ENCODE measurements around the gene MEN1.

The MEN1 gene

DNA sequence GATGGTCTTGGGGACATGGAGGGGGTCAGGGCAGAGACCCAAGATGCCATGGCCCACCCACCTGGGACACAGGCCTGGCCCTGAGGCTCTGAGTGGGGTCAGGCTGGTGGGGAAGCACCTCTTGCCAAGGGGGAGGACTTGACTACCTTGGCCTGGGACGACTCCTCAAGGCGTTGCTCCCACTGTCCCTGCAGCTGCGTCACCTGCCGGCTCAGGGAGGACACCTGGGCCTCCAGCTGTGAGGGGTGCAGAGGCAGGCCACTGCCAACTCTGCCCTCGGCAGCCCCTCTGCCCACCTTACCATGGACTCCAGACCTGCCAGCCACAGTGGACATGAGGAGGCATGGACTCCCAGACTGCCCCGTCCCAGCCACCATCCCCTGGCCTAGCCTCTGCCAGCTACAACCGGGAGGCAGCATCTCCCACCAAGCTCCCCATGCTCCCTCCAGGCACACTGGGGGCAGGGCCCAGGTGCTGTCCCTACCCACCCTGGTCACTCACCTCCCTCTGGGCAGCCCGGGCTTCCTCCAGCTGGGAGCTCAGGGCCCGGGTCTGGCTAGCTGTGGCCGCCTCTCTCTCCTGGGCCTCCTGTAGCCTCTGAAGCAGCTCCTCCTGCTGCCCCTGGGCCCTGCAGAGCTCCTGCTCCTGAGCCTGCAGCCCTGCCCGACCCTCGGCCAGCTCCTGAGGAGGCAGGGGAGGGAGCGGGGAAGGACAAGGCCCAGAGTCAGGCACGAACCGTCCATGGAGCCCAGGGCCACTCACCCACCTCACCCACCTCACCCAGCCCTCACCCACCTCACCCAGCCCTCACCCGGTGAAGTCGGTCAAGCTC, 25.5 kb upstream of the MEN1 start:
- no peak overlapping the region for H3K4me3 ChIP-seq (replicated peaks; ENCODE audit: low read depth, low read length)
- TF ChIP-seq, protein P1, sequence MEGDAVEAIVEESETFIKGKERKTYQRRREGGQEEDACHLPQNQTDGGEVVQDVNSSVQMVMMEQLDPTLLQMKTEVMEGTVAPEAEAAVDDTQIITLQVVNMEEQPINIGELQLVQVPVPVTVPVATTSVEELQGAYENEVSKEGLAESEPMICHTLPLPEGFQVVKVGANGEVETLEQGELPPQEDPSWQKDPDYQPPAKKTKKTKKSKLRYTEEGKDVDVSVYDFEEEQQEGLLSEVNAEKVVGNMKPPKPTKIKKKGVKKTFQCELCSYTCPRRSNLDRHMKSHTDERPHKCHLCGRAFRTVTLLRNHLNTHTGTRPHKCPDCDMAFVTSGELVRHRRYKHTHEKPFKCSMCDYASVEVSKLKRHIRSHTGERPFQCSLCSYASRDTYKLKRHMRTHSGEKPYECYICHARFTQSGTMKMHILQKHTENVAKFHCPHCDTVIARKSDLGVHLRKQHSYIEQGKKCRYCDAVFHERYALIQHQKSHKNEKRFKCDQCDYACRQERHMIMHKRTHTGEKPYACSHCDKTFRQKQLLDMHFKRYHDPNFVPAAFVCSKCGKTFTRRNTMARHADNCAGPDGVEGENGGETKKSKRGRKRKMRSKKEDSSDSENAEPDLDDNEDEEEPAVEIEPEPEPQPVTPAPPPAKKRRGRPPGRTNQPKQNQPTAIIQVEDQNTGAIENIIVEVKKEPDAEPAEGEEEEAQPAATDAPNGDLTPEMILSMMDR (IDR thresholded peaks at IDR 0.05; ENCODE audit: low read depth, low read length, missing control alignments), result no peak
- DNase-seq (ENCODE audit: extremely low read depth, low read depth), result no peak

DNA sequence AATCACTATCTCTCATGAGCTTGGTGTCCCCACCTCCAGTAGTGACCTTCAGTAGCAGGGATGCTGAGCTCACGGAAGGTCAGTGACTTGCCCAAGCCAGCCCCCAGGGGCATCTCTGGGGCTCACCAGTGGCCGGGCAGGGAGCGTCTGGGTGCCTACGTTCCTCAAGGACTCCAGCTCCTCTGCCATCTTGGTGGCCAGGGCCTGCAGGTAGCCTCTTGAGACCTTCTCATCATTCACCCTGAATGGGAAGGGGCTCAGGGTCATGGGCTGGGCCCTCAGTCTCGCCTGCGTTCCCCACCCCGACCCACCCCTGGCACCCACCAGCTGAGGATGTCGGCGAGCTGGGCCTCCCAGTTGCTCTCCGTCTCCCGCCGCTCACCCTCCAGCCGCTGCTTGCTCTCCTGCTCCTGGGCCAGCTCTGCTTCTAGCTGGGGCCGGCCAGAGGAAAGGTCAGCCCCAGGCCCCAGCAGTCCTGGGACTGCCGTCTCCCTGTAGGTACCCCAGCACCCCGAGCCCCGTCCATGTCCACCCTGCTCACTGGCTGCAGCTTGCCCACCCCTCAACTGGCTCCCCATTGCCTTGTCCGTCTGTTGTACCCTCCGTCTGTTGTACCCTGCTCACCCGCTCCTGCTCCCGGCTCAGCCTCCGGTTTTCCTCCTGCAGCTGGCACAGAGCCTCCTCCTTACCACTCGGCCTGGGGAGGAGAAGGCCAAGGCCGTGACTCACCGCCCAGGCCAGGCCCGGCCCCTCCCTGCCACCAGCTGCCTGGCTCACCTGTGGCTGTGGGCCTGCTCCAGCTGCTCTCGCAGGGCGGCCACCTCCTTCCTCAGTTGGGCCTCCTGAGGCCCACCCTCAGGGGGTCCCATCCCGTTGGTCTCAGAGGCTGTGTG, 24.6 kb upstream of the MEN1 start:
- no peak overlapping the region for H3K4me3 ChIP-seq (replicated peaks; ENCODE audit: low read depth, low read length)
- TF ChIP-seq, protein P1 (IDR thresholded peaks at IDR 0.05; ENCODE audit: low read depth, low read length, missing control alignments), result no peak
- no peak for DNase-seq (ENCODE audit: extremely low read depth, low read depth)

DNA sequence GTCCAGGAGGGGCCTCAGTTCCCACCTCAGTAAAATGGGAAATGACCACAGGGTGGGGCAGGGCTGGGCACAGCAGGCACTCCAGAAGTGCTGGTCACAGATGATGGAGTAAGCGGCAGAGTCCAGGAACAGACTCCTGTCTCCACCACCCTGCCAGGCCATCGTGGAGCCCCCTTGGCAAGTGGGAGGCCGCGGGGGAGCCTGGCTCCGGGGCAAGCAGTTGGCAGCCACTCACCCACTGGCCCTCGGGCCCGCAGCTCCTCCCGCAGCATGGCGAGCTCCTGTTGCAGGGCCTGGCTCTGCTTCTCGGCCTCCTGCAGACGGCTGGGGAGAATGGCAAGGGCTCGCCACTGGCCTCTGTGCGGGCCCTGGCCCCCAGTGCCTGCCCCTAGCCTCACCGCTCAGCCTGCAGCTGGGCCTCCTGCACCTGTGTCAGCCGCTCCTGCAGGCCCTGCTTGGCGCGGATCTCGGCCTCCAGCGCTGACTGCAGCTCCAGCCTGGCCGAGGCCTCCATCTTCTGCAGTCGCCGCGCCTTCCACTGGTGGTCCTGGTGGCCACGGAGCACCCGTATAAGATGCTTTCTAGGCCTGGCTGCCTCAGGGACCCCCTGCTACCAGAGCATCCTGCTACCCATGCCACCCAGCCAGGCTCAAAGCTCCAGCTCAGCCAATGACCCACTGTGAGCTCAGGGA, 23.8 kb upstream of the MEN1 start:
- no peak for DNase-seq (ENCODE audit: extremely low read depth, low read depth)
- H3K4me3 ChIP-seq (replicated peaks; ENCODE audit: low read depth, low read length), result no peak overlapping the region
- TF ChIP-seq, protein P1 (IDR thresholded peaks at IDR 0.05; ENCODE audit: low read depth, low read length, missing control alignments), result no peak

DNA sequence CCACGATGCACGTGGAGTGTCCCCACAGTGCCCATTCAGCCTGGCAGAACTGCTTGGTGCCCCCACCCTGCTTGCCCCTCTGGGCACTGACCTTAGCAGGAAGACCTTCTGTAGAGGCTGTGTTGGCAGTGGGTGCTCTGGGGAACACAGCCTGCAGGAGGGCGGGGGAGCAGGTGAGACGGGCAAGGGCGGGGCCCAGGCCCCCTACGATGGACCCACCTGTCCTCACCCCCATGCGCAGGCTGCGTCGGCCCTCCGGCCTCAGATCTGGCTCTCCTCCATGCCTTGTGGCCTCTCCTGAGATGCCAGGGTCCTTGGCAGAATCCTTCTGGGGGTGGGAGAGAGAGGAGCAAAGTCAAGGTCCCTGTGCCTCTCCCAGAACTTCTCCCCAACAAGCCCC, 23.2 kb upstream of the MEN1 start:
- H3K4me3 ChIP-seq (replicated peaks; ENCODE audit: low read depth, low read length), result no peak overlapping the region
- no peak for DNase-seq (ENCODE audit: extremely low read depth, low read depth)
- TF ChIP-seq, protein P1 (IDR thresholded peaks at IDR 0.05; ENCODE audit: low read depth, low read length, missing control alignments), result no peak

DNA sequence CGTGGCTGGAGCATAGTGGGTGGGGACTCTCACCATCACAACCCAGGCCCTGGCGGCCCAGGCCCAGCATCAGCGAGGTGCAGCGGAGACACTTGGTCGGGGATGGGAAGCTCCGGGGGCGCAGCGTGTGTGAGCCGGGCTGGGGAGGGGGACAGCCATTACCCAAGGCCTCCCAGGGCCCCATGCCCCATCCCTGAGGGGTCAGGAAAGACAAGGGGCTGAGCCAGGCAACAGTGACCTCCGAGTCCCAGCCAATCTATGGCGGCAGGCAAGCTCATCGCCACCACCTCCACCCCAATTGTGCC, 22.8 kb upstream of the MEN1 start:
- TF ChIP-seq, protein P1 (IDR thresholded peaks at IDR 0.05; ENCODE audit: low read depth, low read length, missing control alignments), result no peak
- no peak for DNase-seq (ENCODE audit: extremely low read depth, low read depth)
- H3K4me3 ChIP-seq (replicated peaks; ENCODE audit: low read depth, low read length), result no peak overlapping the region

DNA sequence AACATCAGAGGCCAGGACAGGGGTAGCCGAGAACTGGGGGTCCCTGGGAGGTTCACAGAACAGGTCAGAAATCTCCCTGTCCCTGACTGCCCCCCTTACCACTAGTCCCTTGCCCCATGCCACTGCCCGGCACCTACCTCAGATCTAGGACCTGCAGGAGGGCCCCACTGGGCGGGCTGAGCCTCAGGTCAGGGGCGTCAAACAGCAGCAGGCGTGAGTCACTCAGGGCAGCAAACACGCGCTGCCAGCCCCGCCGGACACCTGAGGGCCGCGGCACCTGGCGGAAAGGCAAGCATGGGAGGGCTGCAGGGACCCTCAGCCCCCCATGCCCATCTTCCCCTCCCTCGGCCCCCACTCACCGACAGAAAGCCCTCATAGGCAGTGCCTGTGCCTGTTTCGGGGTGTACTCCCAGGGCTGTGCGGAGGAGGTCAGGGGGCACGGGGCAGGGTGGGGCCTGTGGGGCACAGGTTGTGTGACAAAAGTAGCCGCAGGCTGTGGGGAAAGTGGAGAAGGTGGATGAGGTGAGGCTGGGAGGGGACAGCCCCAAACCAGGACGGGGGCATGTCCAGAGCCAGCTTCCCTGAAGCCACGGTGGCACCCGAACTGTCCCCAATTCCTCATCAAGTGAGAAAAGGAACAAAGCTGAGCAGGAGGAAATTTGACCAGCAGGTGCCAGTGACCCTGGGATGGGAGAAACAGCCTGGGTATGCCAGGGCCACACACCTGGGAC, 22.3 kb upstream of the MEN1 start:
- TF ChIP-seq, protein P1 (IDR thresholded peaks at IDR 0.05; ENCODE audit: low read depth, low read length, missing control alignments), result no peak
- DNase-seq (ENCODE audit: extremely low read depth, low read depth), result no peak
- H3K4me3 ChIP-seq (replicated peaks; ENCODE audit: low read depth, low read length), result no peak overlapping the region
